Panc1 (cell line): ENCODE measurements around the gene MFSD2A.

Experiments used
- CTCF ChIP-seq: fragments of 450-650 bp; IDR thresholded peaks from 2 replicates; pipeline ENCODE4 v1.5.1; 2017; ENCODE audit warnings: mild to moderate bottlenecking
- POLR2AphosphoS5 ChIP-seq: IDR thresholded peaks from 2 replicates; pipeline ENCODE4 v1.6.1; 2012; ENCODE audit warnings: mild to moderate bottlenecking, low read depth, low read length, moderate library complexity

GRCh38 chr1:39926343-39926793 lies 28.6 kb upstream of the MFSD2A start:
- no peak for TF ChIP-seq POLR2AphosphoS5
- TF ChIP-seq CTCF = no peak
